Measurements from ENCODE around the gene DNAJB12. TPM values are rescaled to one million over a fixed set of nuclear protein-coding genes. Genes with fewer than 3 reads are reported as not detected.
"Not testable (repeated sequence)": the region's sequence is repeated elsewhere in the genome, so short reads cannot be mapped to it uniquely, and the experiment has no call there.

The DNAJB12 gene
- total RNA-seq, 6 experiments from 2014 or later: 36.3 to 42.5 (median 39.0) TPM

DNA sequence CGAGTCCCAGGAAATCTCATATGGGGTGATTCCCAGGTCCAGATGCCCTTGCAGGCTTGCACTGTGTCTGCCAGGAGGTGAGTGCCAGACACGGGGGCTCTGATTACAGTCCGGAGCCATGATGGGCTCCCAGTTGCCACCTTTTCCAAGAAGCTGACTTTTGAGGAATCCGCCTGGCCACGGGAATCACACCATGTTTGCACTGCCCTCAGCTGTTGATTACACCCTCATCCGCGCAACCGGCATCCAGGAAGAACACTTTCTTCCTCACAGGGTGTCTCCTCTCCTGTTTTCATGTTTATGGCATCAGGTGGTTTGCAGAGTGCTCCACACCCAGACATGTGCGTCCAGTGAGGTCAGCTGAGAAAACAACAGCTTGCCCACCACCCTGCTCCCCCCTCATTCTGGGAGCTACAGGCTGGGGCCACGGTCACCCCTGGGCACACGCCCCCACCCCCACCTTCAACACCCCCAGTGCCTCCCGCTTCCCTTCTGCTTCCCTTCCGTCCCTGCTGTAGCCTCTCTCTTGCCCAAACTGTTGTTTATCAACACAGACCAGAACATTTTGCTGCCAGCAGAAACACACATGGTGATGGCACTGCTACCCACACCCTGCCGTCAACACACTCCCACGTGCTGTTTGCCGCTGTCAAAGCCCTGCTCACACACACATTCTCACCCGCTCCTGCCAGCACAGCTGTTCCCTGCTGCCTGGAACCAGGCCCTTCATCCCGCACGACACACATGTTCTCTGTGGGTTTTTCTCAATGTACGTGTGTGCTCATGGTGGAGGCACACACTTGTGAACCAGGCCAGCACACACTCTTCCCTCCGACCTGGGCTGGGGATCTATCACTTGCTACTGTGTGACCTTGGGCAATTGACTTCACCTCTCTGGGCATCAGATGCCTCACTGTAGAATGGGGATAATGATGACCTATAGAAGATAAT is 45.2 kb downstream of the DNAJB12 start:
- H3K9me3 Mint-ChIP-seq: no peaks in the 10 kb centered on the region
- DNase-seq: no peak
- H3K4me1 Mint-ChIP-seq (ENCODE audit: low read depth): peaks cover 37% of the 10 kb centered on the region
- no peak overlapping the region for H3K4me3 Mint-ChIP-seq
- H3K27ac Mint-ChIP-seq: peak overlapping the region; percentile 86; the same call in 1 of the 2 replicates
- H3K27me3 Mint-ChIP-seq (ENCODE audit: insufficient read depth): no peaks in the 10 kb centered on the region; the same call in 1 of the 2 replicates
- TF ChIP-seq, protein P1, sequence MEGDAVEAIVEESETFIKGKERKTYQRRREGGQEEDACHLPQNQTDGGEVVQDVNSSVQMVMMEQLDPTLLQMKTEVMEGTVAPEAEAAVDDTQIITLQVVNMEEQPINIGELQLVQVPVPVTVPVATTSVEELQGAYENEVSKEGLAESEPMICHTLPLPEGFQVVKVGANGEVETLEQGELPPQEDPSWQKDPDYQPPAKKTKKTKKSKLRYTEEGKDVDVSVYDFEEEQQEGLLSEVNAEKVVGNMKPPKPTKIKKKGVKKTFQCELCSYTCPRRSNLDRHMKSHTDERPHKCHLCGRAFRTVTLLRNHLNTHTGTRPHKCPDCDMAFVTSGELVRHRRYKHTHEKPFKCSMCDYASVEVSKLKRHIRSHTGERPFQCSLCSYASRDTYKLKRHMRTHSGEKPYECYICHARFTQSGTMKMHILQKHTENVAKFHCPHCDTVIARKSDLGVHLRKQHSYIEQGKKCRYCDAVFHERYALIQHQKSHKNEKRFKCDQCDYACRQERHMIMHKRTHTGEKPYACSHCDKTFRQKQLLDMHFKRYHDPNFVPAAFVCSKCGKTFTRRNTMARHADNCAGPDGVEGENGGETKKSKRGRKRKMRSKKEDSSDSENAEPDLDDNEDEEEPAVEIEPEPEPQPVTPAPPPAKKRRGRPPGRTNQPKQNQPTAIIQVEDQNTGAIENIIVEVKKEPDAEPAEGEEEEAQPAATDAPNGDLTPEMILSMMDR (IDR thresholded peaks at IDR 0.05): no peak
- no peaks in the 10 kb centered on the region for H3K36me3 Mint-ChIP-seq (ENCODE audit: low read depth)

- TF ChIP-seq, protein P1 (IDR thresholded peaks at IDR 0.05): no peak
- peaks cover 2% of the 10 kb centered on the region for H3K27me3 Mint-ChIP-seq (ENCODE audit: insufficient read depth)
- H3K36me3 Mint-ChIP-seq (ENCODE audit: low read depth): no peaks in the 10 kb centered on the region
- H3K27ac Mint-ChIP-seq: peak overlapping the region; percentile 86
- no peak overlapping the region for H3K4me3 Mint-ChIP-seq
- peak; percentile 71 for DNase-seq
- no peaks in the 10 kb centered on the region for H3K9me3 Mint-ChIP-seq
- peaks cover 37% of the 10 kb centered on the region for H3K4me1 Mint-ChIP-seq (ENCODE audit: low read depth)
Measured at GRCh38 chr10:72308320-72308987, 46.3 kb downstream of the DNAJB12 start.

GRCh38 chr10:72307711-72308110 is 47.0 kb downstream of the DNAJB12 start:
- not testable (repeated sequence) for H3K4me3 Mint-ChIP-seq; H3K36me3 Mint-ChIP-seq (ENCODE audit: low read depth); DNase-seq; H3K27ac Mint-ChIP-seq; H3K9me3 Mint-ChIP-seq; H3K27me3 Mint-ChIP-seq (ENCODE audit: insufficient read depth)
- H3K4me1 Mint-ChIP-seq (ENCODE audit: low read depth): peaks cover 37% of the 10 kb centered on the region

DNA sequence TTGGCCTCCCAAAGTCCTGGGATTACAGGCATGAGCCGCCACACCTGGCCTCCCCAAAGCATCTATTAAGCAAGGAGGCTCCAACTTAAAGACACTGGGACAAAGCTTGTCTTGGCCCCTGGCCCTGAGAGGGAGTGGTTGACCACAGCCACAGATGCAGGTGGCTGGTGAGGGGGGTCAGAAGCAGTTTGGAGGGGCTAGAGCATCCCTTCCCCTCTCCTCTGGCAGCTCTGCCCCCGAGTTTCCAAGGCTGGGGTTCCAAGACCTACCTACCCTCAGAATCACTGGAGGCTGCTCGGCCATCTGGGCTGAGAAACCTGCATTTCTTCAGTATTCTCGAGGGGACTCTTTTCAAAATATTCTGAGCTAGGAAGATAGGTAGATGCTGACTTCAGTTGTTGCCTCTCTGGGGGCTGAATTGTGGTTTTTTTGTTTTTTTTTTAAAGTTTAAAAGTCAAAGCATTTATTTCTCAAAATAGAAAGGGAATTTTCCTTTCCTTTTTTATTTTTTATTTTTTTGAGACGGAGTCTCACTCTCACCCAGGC is 48.4 kb downstream of the DNAJB12 start:
- H3K4me3 Mint-ChIP-seq: no peak overlapping the region

GRCh38 chr10:72303424-72304128 is 51.1 kb downstream of the DNAJB12 start:
- DNase-seq: no peak
- H3K27me3 Mint-ChIP-seq (ENCODE audit: insufficient read depth): peaks cover 2% of the 10 kb centered on the region; the same call in 1 of the 2 replicates

More for the DNA sequence above, 48.4 kb downstream of the DNAJB12 start:
- no peaks in the 10 kb centered on the region for H3K36me3 Mint-ChIP-seq (ENCODE audit: low read depth)
- no peak overlapping the region for H3K27ac Mint-ChIP-seq
- H3K9me3 Mint-ChIP-seq: no peaks in the 10 kb centered on the region
- DNase-seq: no peak
- H3K27me3 Mint-ChIP-seq (ENCODE audit: insufficient read depth): peaks cover 2% of the 10 kb centered on the region
- TF ChIP-seq, protein P1 (IDR thresholded peaks at IDR 0.05): no peak
- peaks cover 37% of the 10 kb centered on the region for H3K4me1 Mint-ChIP-seq (ENCODE audit: low read depth)

More at GRCh38 chr10:72303424-72304128, 51.1 kb downstream of the DNAJB12 start:
- TF ChIP-seq, protein P1 (IDR thresholded peaks at IDR 0.05): no peak
- H3K9me3 Mint-ChIP-seq: no peaks in the 10 kb centered on the region
- peaks cover 19% of the 10 kb centered on the region for H3K4me1 Mint-ChIP-seq (ENCODE audit: low read depth)
- no peaks in the 10 kb centered on the region for H3K36me3 Mint-ChIP-seq (ENCODE audit: low read depth)
- H3K4me3 Mint-ChIP-seq: no peak overlapping the region
- no peak overlapping the region for H3K27ac Mint-ChIP-seq

Data from HFFc6 (cell line).